Panc1 (cell line): ENCODE measurements around the gene NPPC.

Experiments used
- POLR2AphosphoS5 ChIP-seq: IDR thresholded peaks from 2 replicates; pipeline ENCODE4 v1.6.1; 2012; ENCODE audit warnings: mild to moderate bottlenecking, low read depth, low read length, moderate library complexity
- TF ChIP-seq, protein P1 (sequence below): fragments of 450-650 bp; IDR thresholded peaks from 2 replicates; pipeline ENCODE4 v1.5.1; 2017; ENCODE audit warnings: mild to moderate bottlenecking

DNA sequence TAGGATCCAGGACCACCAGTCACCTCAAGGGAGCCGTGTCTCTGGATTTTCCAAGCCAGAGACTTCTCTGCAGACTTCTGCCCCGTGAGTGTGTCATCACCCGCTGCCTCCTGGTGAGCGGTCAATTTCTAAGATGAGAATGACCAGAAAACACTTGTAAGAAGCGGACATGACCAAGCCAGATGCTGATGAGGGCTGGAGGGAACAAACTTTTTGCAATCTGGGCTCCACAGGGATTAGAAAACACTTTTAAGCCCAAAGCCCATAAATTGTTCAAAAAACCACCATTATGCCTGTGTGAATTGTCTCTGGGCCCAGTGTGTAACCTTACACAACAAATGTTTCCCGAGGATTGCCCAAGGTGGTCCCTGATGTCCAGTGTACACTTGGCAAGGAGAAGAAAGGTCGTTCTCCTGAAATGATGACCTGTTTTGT, 5.3 kb upstream of the NPPC start:
- TF ChIP-seq POLR2AphosphoS5: no peak
- TF ChIP-seq, protein P1, sequence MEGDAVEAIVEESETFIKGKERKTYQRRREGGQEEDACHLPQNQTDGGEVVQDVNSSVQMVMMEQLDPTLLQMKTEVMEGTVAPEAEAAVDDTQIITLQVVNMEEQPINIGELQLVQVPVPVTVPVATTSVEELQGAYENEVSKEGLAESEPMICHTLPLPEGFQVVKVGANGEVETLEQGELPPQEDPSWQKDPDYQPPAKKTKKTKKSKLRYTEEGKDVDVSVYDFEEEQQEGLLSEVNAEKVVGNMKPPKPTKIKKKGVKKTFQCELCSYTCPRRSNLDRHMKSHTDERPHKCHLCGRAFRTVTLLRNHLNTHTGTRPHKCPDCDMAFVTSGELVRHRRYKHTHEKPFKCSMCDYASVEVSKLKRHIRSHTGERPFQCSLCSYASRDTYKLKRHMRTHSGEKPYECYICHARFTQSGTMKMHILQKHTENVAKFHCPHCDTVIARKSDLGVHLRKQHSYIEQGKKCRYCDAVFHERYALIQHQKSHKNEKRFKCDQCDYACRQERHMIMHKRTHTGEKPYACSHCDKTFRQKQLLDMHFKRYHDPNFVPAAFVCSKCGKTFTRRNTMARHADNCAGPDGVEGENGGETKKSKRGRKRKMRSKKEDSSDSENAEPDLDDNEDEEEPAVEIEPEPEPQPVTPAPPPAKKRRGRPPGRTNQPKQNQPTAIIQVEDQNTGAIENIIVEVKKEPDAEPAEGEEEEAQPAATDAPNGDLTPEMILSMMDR: no peak
